ENCODE data around the gene COMMD10. TPM values are rescaled to one million over a fixed set of nuclear protein-coding genes. Genes with fewer than 3 reads are reported as not detected.

COMMD10 gene
- total RNA-seq, 1 donor from 2014 or later, result 31.6 TPM

- DNase-seq (ENCODE audit: low spot score, unreplicated experiment), result no peak
- no peak for TF ChIP-seq CTCF (IDR thresholded peaks at IDR 0.05; ENCODE audit: unreplicated experiment)
- Mint-ChIP-seq H3K4me3 (ENCODE audit: low read depth) (no peak overlapping the region), H3K27ac (no peak overlapping the region), H3K4me1 (ENCODE audit: low read depth) (peaks cover 10% of the 10 kb centered on the region), H3K36me3 (ENCODE audit: insufficient read depth) (peaks cover 1% of the 10 kb centered on the region), H3K27me3 (no peaks in the 10 kb centered on the region), H3K9me3 (ENCODE audit: low read depth) (peaks cover 5% of the 10 kb centered on the region)
Observed at GRCh38 chr5:116225281-116225922, 140.6 kb downstream of the COMMD10 start.

DNA sequence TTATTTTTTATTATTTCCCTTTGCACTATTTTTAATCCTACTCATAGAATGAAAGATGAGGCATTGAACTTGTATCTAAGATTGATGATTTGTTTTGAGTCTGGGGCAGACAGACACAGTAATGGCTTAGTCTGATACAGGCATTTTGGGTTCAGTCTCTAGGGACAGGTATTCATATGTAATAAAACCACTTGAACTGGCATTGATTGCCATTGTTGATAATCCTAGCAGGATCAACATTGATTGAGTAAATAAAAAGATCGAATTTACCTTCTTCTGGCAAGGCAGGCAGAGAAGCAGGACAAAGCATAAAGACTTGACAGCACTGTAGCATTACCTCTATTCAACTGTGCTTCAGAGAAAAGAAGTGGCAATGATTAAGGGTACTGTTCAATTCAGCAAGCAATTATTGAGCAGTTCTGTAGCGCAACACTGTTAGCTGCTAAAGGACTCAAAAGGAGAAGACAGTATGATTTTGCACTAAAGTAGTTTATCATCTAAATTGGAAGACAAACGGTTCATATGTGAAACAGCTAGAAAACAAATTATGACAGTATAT is 144.4 kb downstream of the COMMD10 start:
- Mint-ChIP-seq H3K27me3 (no peaks in the 10 kb centered on the region), H3K27ac (no peak overlapping the region)

DNA sequence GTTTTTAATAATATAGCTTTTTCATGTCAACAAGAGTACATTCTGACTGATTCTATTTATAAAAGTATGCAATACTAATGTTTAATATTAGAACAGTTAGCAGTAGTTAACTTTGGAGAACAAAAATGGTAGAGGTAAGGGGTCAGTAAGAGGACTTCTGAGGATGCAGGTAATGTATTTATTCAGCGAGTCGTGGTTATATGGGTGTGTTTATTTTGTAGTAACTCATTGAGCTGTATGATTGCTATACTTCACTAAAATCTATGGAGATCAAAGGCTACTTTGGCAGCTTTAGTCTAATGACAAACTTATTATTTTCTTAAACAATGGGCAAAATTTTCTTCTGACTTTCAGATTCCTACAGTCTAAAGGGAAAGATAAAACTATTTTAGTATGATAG is 146.5 kb downstream of the COMMD10 start:
- no peaks in the 10 kb centered on the region for H3K27me3 Mint-ChIP-seq
- no peak for DNase-seq (ENCODE audit: low spot score, unreplicated experiment)
- peaks cover 17% of the 10 kb centered on the region for H3K4me1 Mint-ChIP-seq (ENCODE audit: low read depth)
- no peaks in the 10 kb centered on the region for H3K36me3 Mint-ChIP-seq (ENCODE audit: insufficient read depth)
- H3K4me3 Mint-ChIP-seq (ENCODE audit: low read depth), result no peak overlapping the region
- no peaks in the 10 kb centered on the region for H3K9me3 Mint-ChIP-seq (ENCODE audit: low read depth)
- no peak overlapping the region for H3K27ac Mint-ChIP-seq
- TF ChIP-seq CTCF (IDR thresholded peaks at IDR 0.05; ENCODE audit: unreplicated experiment), result no peak

More for the DNA sequence above, 144.4 kb downstream of the COMMD10 start:
- H3K4me3 Mint-ChIP-seq (ENCODE audit: low read depth), result no peak overlapping the region
- no peak for TF ChIP-seq CTCF (IDR thresholded peaks at IDR 0.05; ENCODE audit: unreplicated experiment)
- peaks cover 3% of the 10 kb centered on the region for H3K9me3 Mint-ChIP-seq (ENCODE audit: low read depth)
- peaks cover 17% of the 10 kb centered on the region for H3K4me1 Mint-ChIP-seq (ENCODE audit: low read depth)
- peaks cover 1% of the 10 kb centered on the region for H3K36me3 Mint-ChIP-seq (ENCODE audit: insufficient read depth)
- DNase-seq (ENCODE audit: low spot score, unreplicated experiment), result no peak

DNA sequence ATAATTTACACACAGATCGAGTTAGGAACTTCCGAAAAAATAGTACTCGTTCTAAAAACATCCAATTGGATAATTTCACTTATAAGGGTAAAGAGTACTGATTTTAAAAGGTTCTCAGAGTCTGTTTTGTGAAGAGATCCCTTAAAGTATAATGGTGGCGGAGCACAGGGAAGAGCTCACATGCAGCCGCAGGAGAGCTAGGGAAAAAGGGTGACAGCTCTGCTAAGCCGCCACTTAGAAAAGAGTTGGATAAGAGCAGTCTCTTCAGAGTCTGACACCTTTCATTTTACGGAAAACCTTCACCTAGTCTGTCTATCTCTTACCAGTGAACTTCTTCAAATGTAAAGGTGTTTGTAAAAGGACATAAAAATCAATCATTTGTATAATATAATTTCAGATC is 149.9 kb downstream of the COMMD10 start:
- Mint-ChIP-seq H3K4me1 (ENCODE audit: low read depth) (peaks cover 11% of the 10 kb centered on the region), H3K4me3 (ENCODE audit: low read depth) (no peak overlapping the region), H3K27ac (no peak overlapping the region), H3K9me3 (ENCODE audit: low read depth) (no peaks in the 10 kb centered on the region), H3K36me3 (ENCODE audit: insufficient read depth) (no peaks in the 10 kb centered on the region), H3K27me3 (no peaks in the 10 kb centered on the region)
- DNase-seq (ENCODE audit: low spot score, unreplicated experiment), result no peak
- TF ChIP-seq CTCF (IDR thresholded peaks at IDR 0.05; ENCODE audit: unreplicated experiment), result no peak

- Mint-ChIP-seq H3K4me3 (ENCODE audit: low read depth) (no peak overlapping the region), H3K9me3 (ENCODE audit: low read depth) (no peaks in the 10 kb centered on the region), H3K27me3 (no peaks in the 10 kb centered on the region), H3K27ac (no peak overlapping the region), H3K36me3 (ENCODE audit: insufficient read depth) (no peaks in the 10 kb centered on the region), H3K4me1 (ENCODE audit: low read depth) (no peaks in the 10 kb centered on the region)
- no peak for DNase-seq (ENCODE audit: low spot score, unreplicated experiment)
- peak; percentile 45 for TF ChIP-seq CTCF (IDR thresholded peaks at IDR 0.05; ENCODE audit: unreplicated experiment)
Observed at GRCh38 chr5:116237917-116238500, 153.2 kb downstream of the COMMD10 start.
